HepG2 (cell line): ENCODE measurements around the gene OGFOD3. TPM values are rescaled to one million over a fixed set of nuclear protein-coding genes. Genes with fewer than 3 reads are reported as not detected.

Experiments used
- BRF2 ChIP-seq: sonication (generic); formaldehyde crosslinking; IDR thresholded peaks from 2 replicates; pipeline ENCODE4 v1.8.1; 2022; ENCODE audit warnings: mild to moderate bottlenecking, missing genetic modification reagents
- HHEX ChIP-seq: IDR thresholded peaks from 2 replicates; pipeline ENCODE4 v1.6.1; 2016; ENCODE audit warnings: control low read depth
- HINFP ChIP-seq: sonication (generic); formaldehyde crosslinking; IDR thresholded peaks from 2 replicates; pipeline ENCODE4 v1.4.0; 2020; ENCODE audit warnings: low read depth, mild to moderate bottlenecking, missing genetic modification reagents
- KLF16 ChIP-seq, 2 experiments: sonication (generic) in 1 of 2; formaldehyde crosslinking in 1 of 2; IDR thresholded peaks; 2 replicates each; pipeline versions ENCODE4 v1.6.1 to v1.8.0; 2016 to 2023; ENCODE audit warnings: missing genetic modification reagents in 2 of 2, missing compliant biosample characterization in 1 of 2
- MAZ ChIP-seq, 2 experiments: sonication (generic) in 1 of 2; formaldehyde crosslinking in 1 of 2; IDR thresholded peaks; 2 replicates each; pipeline versions ENCODE4 v1.5.0 to v1.6.1; 2012 to 2020; ENCODE audit warnings: low read depth in 2 of 2, mild to moderate bottlenecking in 2 of 2, borderline replicate concordance in 1 of 2, improper control_type of control experiment in 1 of 2, low read length in 1 of 2, missing genetic modification reagents in 1 of 2, moderate library complexity in 1 of 2
- NR2F2 ChIP-seq: IDR thresholded peaks from 2 replicates; pipeline ENCODE4 v1.6.1; 2012; ENCODE audit warnings: low read depth, inconsistent platforms, borderline replicate concordance
- RFXANK ChIP-seq: IDR thresholded peaks from 2 replicates; pipeline ENCODE4 v1.6.1; 2016
- SATB2 ChIP-seq: sonication (generic); formaldehyde crosslinking; IDR thresholded peaks from 2 replicates; pipeline ENCODE4 v1.5.0; 2020; ENCODE audit warnings: missing genetic modification reagents
- SKIL ChIP-seq: sonication (generic); formaldehyde crosslinking; IDR thresholded peaks from 2 replicates; pipeline ENCODE4 v1.8.0; 2022; ENCODE audit warnings: missing genetic modification reagents, mild to moderate bottlenecking, moderate library complexity, borderline replicate concordance
- SMAD1 ChIP-seq: sonication (generic); formaldehyde crosslinking; IDR thresholded peaks from 2 replicates; pipeline ENCODE4 v1.4.0; 2020; ENCODE audit warnings: missing genetic modification reagents, low read depth, mild to moderate bottlenecking, borderline replicate concordance
- SP1 ChIP-seq, 2 experiments: fragments of 450-650 bp in 1 of 2; sonication (generic) in 1 of 2; formaldehyde crosslinking in 1 of 2; IDR thresholded peaks; 2 replicates each; pipeline versions ENCODE4 v1.4.0 to v1.6.1; 2016 to 2020; ENCODE audit warnings: missing genetic modification reagents in 1 of 2
- ZBTB33 ChIP-seq: sonication (generic); formaldehyde crosslinking; IDR thresholded peaks from 2 replicates; pipeline ENCODE4 v1.4.0; 2020; ENCODE audit warnings: missing genetic modification reagents
- ZNF138 ChIP-seq: sonication (generic); formaldehyde crosslinking; IDR thresholded peaks from 2 replicates; pipeline ENCODE4 v1.5.0; 2020; ENCODE audit warnings: mild to moderate bottlenecking, low read depth, missing genetic modification reagents
- ZNF225 ChIP-seq: sonication (generic); formaldehyde crosslinking; IDR thresholded peaks from 2 replicates; pipeline ENCODE4 v1.4.0; 2020; ENCODE audit warnings: mild to moderate bottlenecking, missing genetic modification reagents
- ZNF276 ChIP-seq: sonication (generic); formaldehyde crosslinking; IDR thresholded peaks from 2 replicates; pipeline ENCODE4 v1.4.0; 2020; ENCODE audit warnings: mild to moderate bottlenecking, low read depth, missing genetic modification reagents
- ZNF619 ChIP-seq: sonication (generic); formaldehyde crosslinking; IDR thresholded peaks from 2 replicates; pipeline ENCODE4 v1.4.0; 2020; ENCODE audit warnings: mild to moderate bottlenecking, missing genetic modification reagents
- ZNF841 ChIP-seq: sonication (generic); formaldehyde crosslinking; IDR thresholded peaks from 2 replicates; pipeline ENCODE4 v1.8.1; 2023; ENCODE audit warnings: missing genetic modification reagents, borderline replicate concordance
- ZSCAN29 ChIP-seq: sonication (generic); formaldehyde crosslinking; conservative IDR thresholded peaks from 2 replicates; pipeline ENCODE4 v1.4.0; 2020; ENCODE audit warnings: mild to moderate bottlenecking, missing genetic modification reagents
- polyA plus RNA-seq, 8 experiments: library from polyadenylated mRNA; depleted of rRNA in 3 of 8; stranded (reverse) in 7 of 8; unstranded in 1 of 8; fragments of >200 nt; fragmentation: Illumina TruSeq in 4 of 8; extraction: Trizol in 4 of 8; gene quantifications; 2 replicates each; pipeline versions ENCODE4 v1.2.1 to v1.2.3, GENCODE V29; 2011 to 2016; ENCODE audit warnings: low read depth in 4 of 8, missing spikeins in 1 of 8, mixed read lengths in 1 of 8; ENCODE audit not compliant: insufficient read depth in 1 of 8
- total RNA-seq, 5 experiments: library from RNA; depleted of rRNA; stranded (reverse); fragments of >200 nt; fragmentation: Illumina TruSeq; extraction: Trizol; gene quantifications; 2 replicates each; pipeline ENCODE4 v1.2.3, GENCODE V29; 2016; ENCODE audit warnings: low read depth in 1 of 5

The OGFOD3 gene
- total and polyA plus RNA-seq, 2 of the 13 experiments (the other 11 are each of a cell fraction or from before 2014, with no cell fraction given) = 40.0 to 42.1 TPM

GRCh38 chr17:82418001-82418986 is at the start of gene OGFOD3, which contains the start of gene HEXD (continued):
- TF ChIP-seq SKIL (no peak), ZNF619 (peak; percentile 67; the same call in 1 of the 2 replicates), ZNF225 (CRISPR knock-in tag) (peak; percentile 92), ZSCAN29 (CRISPR knock-in tag) (no peak), HHEX (CRISPR knock-in tag) (no peak), ZNF138 (CRISPR knock-in tag) (peak; percentile 53; the same call in 1 of the 2 replicates), NR2F2 (peak; percentile 35; the same call in 1 of the 2 replicates), SATB2 (CRISPR knock-in tag) (no peak), ZNF276 (CRISPR knock-in tag) (no peak), ZBTB33 (no peak; the same call in 1 of the 2 replicates), HINFP (CRISPR knock-in tag) (peak; percentile 80), RFXANK (no peak), ZNF841 (CRISPR knock-in tag) (0 out of 2 replicates have a peak, but pooled peaks have one; percentile 3), SMAD1 (peak; percentile 88; the same call in 1 of the 2 replicates), KLF16 (CRISPR knock-in tag; IDR thresholded peaks at IDR 0.05) (peak in 1 of 2 experiments; percentile 55; a peak in 1 of 4 replicates), BRF2 (CRISPR knock-in tag) (peak; percentile 92), SP1 (IDR thresholded peaks at IDR 0.05) (no peak), SP1 (CRISPR knock-in tag; IDR thresholded peaks at IDR 0.05) (peak; percentile 97), MAZ (IDR thresholded peaks at IDR 0.05; ENCODE audit: borderline replicate concordance, low read depth, low read length) (peak; percentile 98), MAZ (CRISPR knock-in tag; IDR thresholded peaks at IDR 0.05; ENCODE audit: low read depth) (peak; percentile 100)
